GM19099 (cell line): ENCODE data around the gene L3MBTL2.

Experiments used
- POLR2A ChIP-seq: IDR thresholded peaks from 3 replicates; pipeline ENCODE4 v1.6.1; 2011; ENCODE audit warnings: low read depth; ENCODE audit not compliant: insufficient read length; ENCODE audit errors: extremely low read depth

Gene L3MBTL2

GRCh38 chr22:41204992-41205900, at the start of gene L3MBTL2:
Gene L3MBTL2, plus strand, starts transcription at chr22:41205312. Its CDS starts 51 bp downstream, at chr22:41205363.
- peak; percentile 86 for TF ChIP-seq POLR2A

- TF ChIP-seq POLR2A: no peak
Measured at GRCh38 chr22:41157083-41157482, 48.0 kb upstream of the L3MBTL2 start.

DNA sequence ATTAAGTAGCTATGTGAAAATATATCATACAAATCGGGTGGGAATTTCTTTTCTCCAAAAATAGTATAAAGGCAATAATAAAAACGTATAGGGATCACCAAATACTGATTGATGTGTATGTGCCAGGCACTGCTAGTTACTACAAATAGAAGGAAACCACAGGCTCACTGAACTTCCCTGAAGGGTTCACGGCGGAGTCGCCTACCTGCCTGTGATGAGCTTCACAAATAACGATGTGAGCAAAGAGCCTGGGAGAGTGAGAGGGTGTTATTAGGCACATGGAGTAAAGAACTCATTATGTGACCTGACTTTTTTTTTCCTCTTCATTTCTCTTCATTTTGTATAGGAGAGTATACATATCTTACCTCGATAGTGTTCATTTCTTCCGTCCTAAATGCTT, 36.0 kb upstream of the L3MBTL2 start:
- no peak for TF ChIP-seq POLR2A

- TF ChIP-seq POLR2A: no peak
Measured at GRCh38 chr22:41171996-41172395, 33.1 kb upstream of the L3MBTL2 start.

DNA sequence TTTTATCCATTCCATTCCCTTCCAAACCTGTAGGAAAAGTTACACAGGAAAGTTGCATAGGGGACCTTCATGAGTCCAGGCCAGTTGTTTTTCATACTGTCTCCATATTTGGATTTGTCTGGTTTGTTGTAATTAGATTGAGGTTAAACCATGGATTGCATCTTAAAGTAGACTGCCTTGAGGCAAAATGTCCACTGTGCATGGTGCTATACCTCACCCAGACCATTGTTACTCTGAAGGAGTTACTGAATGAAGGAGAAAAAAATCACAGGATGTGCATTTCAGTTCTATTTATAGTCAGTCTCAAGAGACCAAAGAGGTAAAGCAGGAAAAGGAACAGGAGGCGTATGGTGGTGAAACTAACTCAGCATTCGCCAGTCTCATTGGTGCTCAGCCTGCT, 29.6 kb upstream of the L3MBTL2 start:
- TF ChIP-seq POLR2A: no peak

- TF ChIP-seq POLR2A: no peak
Measured at GRCh38 chr22:41177040-41177621, 28.0 kb upstream of the L3MBTL2 start.

GRCh38 chr22:41177622-41178424, 27.3 kb upstream of the L3MBTL2 start:
- TF ChIP-seq POLR2A: no peak

DNA sequence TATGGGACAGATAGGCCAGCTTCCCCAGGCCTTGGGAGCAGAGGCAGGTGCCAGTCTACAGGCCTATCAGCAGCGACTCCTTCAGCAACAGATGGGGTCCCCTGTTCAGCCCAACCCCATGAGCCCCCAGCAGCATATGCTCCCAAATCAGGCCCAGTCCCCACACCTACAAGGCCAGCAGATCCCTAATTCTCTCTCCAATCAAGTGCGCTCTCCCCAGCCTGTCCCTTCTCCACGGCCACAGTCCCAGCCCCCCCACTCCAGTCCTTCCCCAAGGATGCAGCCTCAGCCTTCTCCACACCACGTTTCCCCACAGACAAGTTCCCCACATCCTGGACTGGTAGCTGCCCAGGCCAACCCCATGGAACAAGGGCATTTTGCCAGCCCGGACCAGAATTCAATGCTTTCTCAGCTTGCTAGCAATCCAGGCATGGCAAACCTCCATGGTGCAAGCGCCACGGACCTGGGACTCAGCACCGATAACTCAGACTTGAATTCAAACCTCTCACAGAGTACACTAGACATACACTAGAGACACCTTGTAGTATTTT, 26.6 kb upstream of the L3MBTL2 start:
- no peak for TF ChIP-seq POLR2A

DNA sequence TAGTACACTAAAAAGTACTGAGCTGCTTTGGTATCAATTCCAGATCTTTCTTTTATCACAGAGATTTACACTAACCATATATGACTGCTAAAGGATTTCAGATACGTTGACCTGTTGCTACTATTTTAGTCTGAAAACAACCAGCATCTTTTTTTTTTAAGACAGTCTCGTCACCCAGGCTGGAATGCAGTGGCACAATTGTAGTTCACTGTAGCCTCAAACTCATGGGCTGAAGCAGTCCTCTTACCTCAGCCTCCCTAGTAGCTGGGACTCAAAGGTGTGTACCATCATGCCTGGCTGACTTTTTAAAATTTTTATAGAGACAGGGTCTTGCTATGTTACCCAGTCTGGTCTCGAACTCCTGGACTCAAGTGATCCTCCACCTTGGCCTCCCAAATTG, 24.2 kb upstream of the L3MBTL2 start:
- no peak for TF ChIP-seq POLR2A

DNA sequence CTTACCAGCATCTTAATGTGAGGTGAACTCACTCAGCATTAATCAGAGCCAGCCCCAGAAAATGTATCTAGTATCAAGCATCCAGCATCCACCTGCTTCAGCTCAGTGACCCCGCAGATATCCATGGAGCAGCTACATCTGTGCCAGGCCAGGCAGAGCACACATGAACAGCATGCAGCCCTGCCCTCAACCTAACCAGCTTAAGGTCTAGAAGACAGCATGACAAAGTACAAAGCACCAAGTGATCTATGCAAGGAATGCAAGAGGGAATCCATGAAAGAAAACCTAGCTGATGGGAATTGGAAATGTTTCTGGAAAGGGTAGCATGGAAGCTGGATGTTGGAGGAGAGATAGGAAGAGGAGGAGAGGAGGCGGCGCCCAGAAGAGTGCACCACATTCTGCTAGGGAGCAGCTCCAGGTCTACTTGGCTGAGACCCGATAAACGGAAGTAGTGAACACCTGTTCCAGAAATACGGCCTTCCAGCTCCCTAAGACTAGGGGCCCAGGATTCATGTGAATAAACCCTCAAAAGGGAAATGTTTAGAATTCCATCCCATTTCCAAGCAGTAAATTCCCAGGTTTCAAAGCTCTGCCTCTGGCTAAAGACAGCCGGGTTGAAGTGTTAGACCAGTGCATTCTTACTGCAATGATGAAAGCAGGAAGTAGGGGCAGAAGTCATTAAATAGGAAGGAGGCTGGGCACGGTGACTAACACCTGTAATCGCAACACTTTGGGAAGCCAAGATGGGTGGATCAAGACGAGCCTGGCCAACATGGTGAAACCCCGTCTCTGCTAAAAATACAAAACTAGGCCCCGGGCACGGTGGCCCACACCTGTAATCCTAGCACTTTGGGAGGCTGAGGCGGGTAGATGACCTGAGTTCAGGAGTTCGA, 23.5 kb upstream of the L3MBTL2 start:
- no peak for TF ChIP-seq POLR2A

- no peak for TF ChIP-seq POLR2A
Measured at GRCh38 chr22:41184679-41185078, 20.4 kb upstream of the L3MBTL2 start.

DNA sequence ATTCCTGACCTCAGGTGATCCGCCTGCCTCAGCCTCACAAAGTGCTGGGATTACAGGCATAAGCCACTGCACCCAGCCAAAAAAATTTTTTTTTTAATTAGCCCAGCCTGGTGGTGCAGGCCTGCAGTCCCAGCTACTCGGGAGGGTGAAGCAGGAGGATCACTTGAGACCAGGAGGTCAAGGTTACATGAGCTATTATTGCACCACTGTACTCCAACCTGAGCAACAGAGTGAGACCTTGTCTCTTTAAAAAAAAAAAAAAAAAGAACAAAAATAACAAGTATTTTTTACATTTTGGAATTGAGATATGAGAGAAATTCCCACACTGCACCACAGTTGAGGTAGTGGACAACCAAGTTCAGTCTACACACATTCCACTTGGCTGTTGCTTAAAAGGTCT, 13.6 kb upstream of the L3MBTL2 start:
- no peak for TF ChIP-seq POLR2A

GRCh38 chr22:41193829-41194228, 11.3 kb upstream of the L3MBTL2 start:
- TF ChIP-seq POLR2A: no peak
